Astrocyte of the cerebellum (primary cell): ENCODE results near the gene VTI1A.

ENCODE experiments used
- DNase-seq: peaks from one replicate; pipeline ENCODE4 v3.0.0-alpha.2; 2011; ENCODE audit warnings: low read depth
- H3K4me3 ChIP-seq: 2 replicates; pipeline ENCODE4 v1.5.1; 2011; ENCODE audit warnings: mild to moderate bottlenecking, low read depth, low read length, moderate library complexity
- CTCF ChIP-seq: IDR thresholded peaks from 2 replicates; pipeline ENCODE4 v1.5.1; 2012; ENCODE audit warnings: low read length, low read depth, moderate library complexity, mild to moderate bottlenecking; ENCODE audit errors: missing control alignments
- in situ Hi-C: cut with HindIII; loops from 2 replicates; pipeline ENCODE4 v1.10.0; 2017; ENCODE audit warnings: low sequenced_read_pairs

The VTI1A gene

DNA sequence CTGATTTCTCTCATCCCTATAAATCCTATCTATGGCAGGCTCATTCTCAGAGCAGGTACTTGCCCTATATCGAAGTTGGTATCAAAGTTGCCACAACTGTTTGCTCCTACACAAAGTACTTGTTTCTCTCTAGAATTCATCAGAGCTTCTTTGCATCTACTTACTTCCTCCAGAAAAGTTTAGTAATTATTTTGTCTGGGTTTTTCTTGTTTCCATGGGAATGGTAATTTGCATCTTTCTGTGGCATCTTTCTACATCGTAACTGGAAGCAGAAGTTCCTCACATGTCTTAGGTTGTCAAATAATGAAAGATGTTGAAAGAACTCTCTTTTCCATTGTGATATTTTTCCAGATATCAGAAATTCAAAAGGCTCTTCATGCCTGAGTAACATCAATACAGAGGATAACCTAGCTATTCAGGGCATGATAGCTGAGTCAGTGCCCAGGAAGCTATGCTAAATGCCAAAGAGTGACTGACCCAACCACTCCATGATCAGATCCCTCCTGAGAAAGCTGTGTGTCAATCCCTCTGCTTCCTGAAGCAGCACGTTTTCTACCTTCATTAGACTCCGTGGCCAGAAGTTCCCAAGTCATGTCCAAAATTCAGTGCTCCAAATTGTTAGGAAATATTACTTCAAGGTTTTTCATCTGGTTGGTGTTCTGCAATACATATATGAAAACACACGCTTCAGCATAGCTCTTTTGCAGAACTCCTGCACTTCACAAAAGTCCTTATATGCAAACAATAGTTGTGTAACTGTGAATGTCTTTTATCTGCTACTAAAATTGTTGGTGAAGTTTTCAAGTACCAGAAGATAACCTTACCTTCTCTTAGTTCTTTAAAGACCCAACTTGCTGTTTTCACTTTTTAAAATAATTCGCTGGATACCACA, 216.5 kb downstream of the VTI1A start:
- no peak for DNase-seq

DNA sequence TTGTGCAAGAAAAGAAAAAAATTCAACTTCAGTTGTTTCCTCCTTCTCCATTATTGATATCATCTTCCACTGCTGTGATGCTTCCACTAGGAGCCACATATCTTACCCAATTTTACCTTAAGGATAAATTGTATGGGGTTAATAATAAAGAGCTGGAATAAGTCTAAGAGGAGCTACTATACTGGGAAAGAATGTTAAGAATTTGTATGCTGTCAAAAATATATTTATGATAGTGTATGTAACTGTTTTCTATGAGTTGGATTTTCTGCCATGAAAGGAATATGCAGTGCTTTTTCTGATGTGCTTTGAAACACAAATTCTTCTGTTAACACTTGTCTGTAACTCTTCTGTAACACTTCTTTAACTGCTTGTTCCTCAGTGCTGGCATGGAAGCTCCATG, 219.1 kb downstream of the VTI1A start:
- in situ Hi-C loops: no loop called here
- no peak for TF ChIP-seq CTCF
- DNase-seq: no peak
- no peak overlapping the region for H3K4me3 ChIP-seq

More for the DNA sequence above, 216.5 kb downstream of the VTI1A start:
- H3K4me3 ChIP-seq: no peak overlapping the region
- in situ Hi-C loops: no loop called here
- TF ChIP-seq CTCF: no peak

DNA sequence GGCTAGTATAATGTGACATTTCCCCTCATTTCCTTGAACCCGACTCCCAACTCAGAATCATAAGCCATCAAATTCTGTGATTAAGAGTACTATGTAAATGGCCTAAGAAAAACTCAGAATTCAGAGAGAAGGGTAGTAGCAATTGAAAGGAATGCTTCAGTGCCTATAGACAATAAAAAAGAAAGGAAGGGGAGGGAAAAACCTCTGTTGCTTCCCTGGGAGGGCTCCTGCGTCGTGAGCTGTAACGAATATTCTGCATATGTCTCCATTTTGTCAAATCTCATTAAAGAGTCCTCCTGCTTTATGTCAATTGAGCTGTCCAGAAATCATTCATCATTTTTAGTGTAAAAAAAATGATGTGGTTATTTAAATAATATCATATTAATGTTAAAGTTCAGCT, 223.0 kb downstream of the VTI1A start:
- H3K4me3 ChIP-seq: no peak overlapping the region
- no peak for TF ChIP-seq CTCF
- in situ Hi-C loops: no loop called here
- DNase-seq: no peak

DNA sequence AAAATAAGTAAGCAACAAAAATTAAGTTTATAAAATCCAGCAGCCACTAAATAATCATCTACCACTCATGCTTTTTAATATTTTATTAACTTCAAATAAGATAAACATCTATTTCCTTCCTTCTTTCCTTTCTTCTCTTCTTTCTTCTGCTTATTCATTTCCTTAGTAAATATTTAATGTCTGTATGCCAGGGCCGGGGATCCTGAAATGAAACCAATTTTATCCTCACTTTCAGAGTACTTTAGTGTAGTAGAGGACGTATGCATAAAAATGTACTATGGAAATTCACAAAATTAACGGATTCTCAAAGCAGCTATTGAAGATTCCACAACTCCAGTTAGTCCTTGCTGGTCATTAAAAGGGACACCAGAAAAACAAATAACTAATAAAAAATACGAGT, 224.7 kb downstream of the VTI1A start:
- TF ChIP-seq CTCF: no peak
- in situ Hi-C loops: no loop called here
- no peak overlapping the region for H3K4me3 ChIP-seq
- DNase-seq: no peak

DNA sequence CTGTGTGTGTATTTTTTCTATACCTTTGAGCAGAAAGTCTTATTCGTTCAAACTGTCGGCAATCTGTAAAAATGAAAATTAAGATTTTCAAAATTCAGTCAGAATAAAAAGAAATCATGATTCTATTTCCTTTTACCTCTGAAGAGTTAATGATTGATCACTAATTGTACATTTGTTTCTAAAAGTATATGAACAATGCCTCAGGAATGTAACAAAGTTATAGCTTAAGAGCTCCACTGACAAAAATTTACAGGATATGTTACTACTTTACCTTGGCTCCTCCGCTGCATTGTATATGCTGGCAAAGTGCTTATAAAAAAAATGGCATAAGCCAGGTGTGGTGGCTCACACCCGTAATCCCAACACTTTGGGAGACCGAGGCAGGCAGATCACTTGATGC, 225.7 kb downstream of the VTI1A start:
- no peak for TF ChIP-seq CTCF
- no peak overlapping the region for H3K4me3 ChIP-seq
- no peak for DNase-seq
- in situ Hi-C loops: no loop called here

DNA sequence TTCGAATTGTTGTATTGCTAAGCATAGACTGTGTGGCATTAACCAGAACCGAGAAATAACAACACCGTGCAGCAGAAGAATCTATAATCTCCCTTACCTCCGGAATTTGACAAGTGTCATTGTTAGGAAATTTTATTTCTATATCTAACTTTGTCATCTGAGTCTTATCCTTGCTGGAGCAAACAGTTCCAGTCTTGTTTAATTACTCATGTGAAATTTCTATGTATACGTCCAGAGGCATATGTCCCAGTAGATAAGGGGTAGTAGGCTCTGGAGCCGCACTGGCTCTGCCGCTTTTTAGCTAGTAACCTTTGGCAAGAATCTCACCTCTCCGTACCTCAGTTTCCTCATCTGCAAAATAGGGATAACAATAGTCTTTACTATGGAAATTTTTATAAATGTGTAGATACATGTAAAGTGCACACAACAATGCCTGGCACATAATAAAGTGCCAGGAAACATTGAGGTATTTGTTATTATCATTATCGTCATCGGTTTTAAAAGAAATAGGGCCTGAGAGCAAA, 228.6 kb downstream of the VTI1A start:
- in situ Hi-C loops: no loop called here
- no peak for DNase-seq
- no peak overlapping the region for H3K4me3 ChIP-seq
- TF ChIP-seq CTCF: no peak
